Endothelial cell of umbilical vein (primary cell): Measurements from ENCODE around the gene SULT2B1. TPM values are rescaled to one million over a fixed set of nuclear protein-coding genes. Genes with fewer than 3 reads are reported as not detected.

Experiments used
- BruUV-seq: library from RNA; stranded (reverse); fragments of 400-500 nt; replicated peaks from 2 replicates; lab custom pipeline; 2021; lab: Mats Ljungman, UMichigan
- CTCF ChIA-PET: fragments of 300-600, 350-600 bp; sonication (Branson Sonifier 250); formaldehyde crosslinking; loops from one replicate; lab custom pipeline; 2021; ENCODE audit warnings: antibody characterized with exemption, inconsistent platforms; lab: Charles Lee
- POLR2A ChIA-PET: fragments of 300-600, 350-600 bp; sonication (Branson Sonifier 250); formaldehyde crosslinking; loops from one replicate; lab custom pipeline; 2021; ENCODE audit warnings: antibody characterized with exemption, inconsistent platforms; lab: Charles Lee
- DNase-seq: peaks from one replicate; pipeline ENCODE4 v3.0.0-alpha.2; 2011; ENCODE audit warnings: low read depth, low spot score
- FAIRE-seq: peaks from 2 replicates; lab custom pipeline; 2011; peaks lifted over from hg19 to GRCh38; lab: Jason Lieb, UNC
- H2AFZ ChIP-seq: 2 replicates; pipeline ENCODE4 v1.6.0; 2012; ENCODE audit warnings: low read depth, low read length, control low read depth, inconsistent platforms
- H3K27ac ChIP-seq: 2 replicates; pipeline ENCODE4 v1.5.1; 2011; ENCODE audit warnings: low read depth, mild to moderate bottlenecking, control low read depth, low read length, moderate library complexity; ENCODE audit not compliant: insufficient read depth
- H3K27me3 ChIP-seq, 2 experiments: 2 replicates each; pipeline versions ENCODE4 v1.6.0 to v1.6.1; 2011; ENCODE audit warnings: low read length in 2 of 2, mixed read lengths in 1 of 2; ENCODE audit not compliant: control insufficient read depth in 2 of 2, insufficient read depth in 2 of 2
- H3K36me3 ChIP-seq, 2 experiments: 2 replicates in 1 of 2; 3 replicates in 1 of 2; pipeline ENCODE4 v1.5.1; 2011; ENCODE audit warnings: low read length in 2 of 2, mild to moderate bottlenecking in 1 of 2, moderate library complexity in 1 of 2; ENCODE audit not compliant: control insufficient read depth in 2 of 2, insufficient read depth in 2 of 2; ENCODE audit errors: extremely low read depth in 1 of 2
- H3K4me1 ChIP-seq: 3 replicates; pipeline ENCODE4 v1.5.1; 2011; ENCODE audit warnings: mild to moderate bottlenecking, low read length; ENCODE audit not compliant: control insufficient read depth, insufficient read depth; ENCODE audit errors: extremely low read depth
- H3K4me2 ChIP-seq: 2 replicates; pipeline ENCODE4 v1.6.1; 2011; ENCODE audit warnings: low read length, control low read depth, mixed read lengths; ENCODE audit not compliant: insufficient read depth
- H3K4me3 ChIP-seq, 3 experiments: fragments of 200-600 bp in 1 of 3; sonication (generic), shearing (Covaris generic) in 1 of 3; replicated peaks in 1 of 3; 2 replicates each; pipeline ENCODE4 v1.5.1; 2011 to 2016; ENCODE audit warnings: control low read depth in 3 of 3, low read length in 3 of 3, mild to moderate bottlenecking in 2 of 3, inconsistent platforms in 1 of 3, low read depth in 1 of 3, moderate library complexity in 1 of 3; ENCODE audit not compliant: insufficient read depth in 1 of 3
- H3K79me2 ChIP-seq: 2 replicates; pipeline ENCODE4 v1.6.0; 2012; ENCODE audit warnings: low read length, inconsistent platforms; ENCODE audit not compliant: control insufficient read depth, insufficient read depth
- H3K9ac ChIP-seq: replicated peaks from 2 replicates; pipeline ENCODE3; 2011; ENCODE audit warnings: low read length, control low read depth; ENCODE audit not compliant: insufficient read depth; ENCODE audit errors: extremely low read depth
- H3K9me1 ChIP-seq: replicated peaks from 3 replicates; pipeline ENCODE4 v1.6.0; 2011; ENCODE audit warnings: mild to moderate bottlenecking, low read length; ENCODE audit not compliant: control insufficient read depth, insufficient read depth; ENCODE audit errors: extremely low read depth
- H3K9me3 ChIP-seq: replicated peaks from 2 replicates; pipeline ENCODE4 v1.5.1; 2012; ENCODE audit warnings: low read length, inconsistent platforms; ENCODE audit not compliant: control insufficient read depth, insufficient read depth
- H4K20me1 ChIP-seq: replicated peaks from 2 replicates; pipeline ENCODE3; 2011; ENCODE audit warnings: mild to moderate bottlenecking, low read length; ENCODE audit not compliant: control insufficient read depth, insufficient read depth; ENCODE audit errors: extremely low read depth
- CTCF ChIP-seq, 2 donors: IDR thresholded peaks; 1 replicate in 1 of 2; 2 replicates in 1 of 2; pipeline ENCODE4 v1.5.1; 2011; ENCODE audit warnings: low read length in 2 of 2, mild to moderate bottlenecking in 2 of 2, moderate library complexity in 2 of 2, control low read depth in 1 of 2, inconsistent platforms in 1 of 2, low read depth in 1 of 2; ENCODE audit not compliant: insufficient read depth in 1 of 2; ENCODE audit errors: extremely low read depth in 1 of 2
- EZH2 ChIP-seq: IDR thresholded peaks from 2 replicates; pipeline ENCODE4 v1.6.1; 2012; ENCODE audit warnings: borderline replicate concordance, low read depth, mild to moderate bottlenecking, moderate library complexity, low read length, inconsistent platforms; ENCODE audit not compliant: severe bottlenecking
- FOS ChIP-seq: IDR thresholded peaks from 2 replicates; pipeline ENCODE4 v1.6.1; 2011; ENCODE audit warnings: mild to moderate bottlenecking, low read length, moderate library complexity, borderline replicate concordance; ENCODE audit not compliant: insufficient read depth
- GATA2 ChIP-seq: IDR thresholded peaks from 2 replicates; pipeline ENCODE4 v1.7.0; 2011; ENCODE audit warnings: low read depth, mild to moderate bottlenecking, moderate library complexity, mixed read lengths, low read length; ENCODE audit not compliant: insufficient read length, insufficient read depth
- JUN ChIP-seq: IDR thresholded peaks from 2 replicates; pipeline ENCODE4 v1.6.1; 2011; ENCODE audit warnings: borderline replicate concordance, low read depth; ENCODE audit not compliant: insufficient read length, insufficient read depth
- MAX ChIP-seq: IDR thresholded peaks from 2 replicates; pipeline ENCODE4 v1.6.1; 2011; ENCODE audit not compliant: insufficient read depth, insufficient read length
- MYC ChIP-seq: IDR thresholded peaks from one replicate; pipeline ENCODE4 v1.6.1; 2011; ENCODE audit warnings: mild to moderate bottlenecking, low read depth, low read length
- POLR2A ChIP-seq: IDR thresholded peaks from 2 replicates; pipeline ENCODE4 v1.6.1; 2012; ENCODE audit warnings: low read depth, mild to moderate bottlenecking, control low read depth, low read length
- POLR2AphosphoS5 ChIP-seq: IDR thresholded peaks from 2 replicates; pipeline ENCODE4 v1.6.1; 2012; ENCODE audit warnings: low read depth, mild to moderate bottlenecking, control low read depth, low read length, moderate library complexity; ENCODE audit not compliant: insufficient read depth
- dilution Hi-C: fragments of 300-500 bp; cut with MboI; formaldehyde crosslinking; loops from one replicate; pipeline ENCODE4 v1.15.0; 2019; ENCODE audit warnings: low sequenced_read_pairs; ENCODE audit not compliant: extremely low pct_ligation_motif_present
- intact Hi-C: fragments of 100-400 bp; cut with micrococcal nuclease; formaldehyde crosslinking; loops from one replicate; pipeline ENCODE4 v1.10.0; 2022
- polyA plus RNA-seq, 4 experiments: library from polyadenylated mRNA; depleted of rRNA in 3 of 4; stranded (reverse) in 3 of 4; unstranded in 1 of 4; fragments of >200 nt; gene quantifications; 2 replicates each; pipeline versions ENCODE4 v1.2.1 to v1.2.3, GENCODE V29; 2011 to 2012; ENCODE audit warnings: missing spikeins in 1 of 4
- total RNA-seq: library from RNA; stranded (reverse); gene quantifications from 2 replicates; pipeline ENCODE4 v1.2.3, GENCODE V29; 2021

The SULT2B1 gene
- total and polyA plus RNA-seq, 2 donors (not counting 3 experiments of a cell fraction or from before 2014, with no cell fraction given) = not detected

- Histone ChIP-seq H3K27me3 (no peaks in the 10 kb centered on the region), H3K79me2 (no peaks in the 10 kb centered on the region), H3K9me3 (no peaks in the 10 kb centered on the region), H3K9ac (no peak overlapping the region), H3K4me1 (no peaks in the 10 kb centered on the region), H3K36me3 (no peaks in the 10 kb centered on the region), H3K27ac (no peak overlapping the region), H3K9me1 (no peaks in the 10 kb centered on the region), H3K4me2 (no peak overlapping the region), H2AFZ (no peak overlapping the region), H3K4me3 (no peak overlapping the region), H4K20me1 (no peaks in the 10 kb centered on the region)
- dilution Hi-C loops = no loop called here
- BruUV-seq = no TSS peak
- POLR2A ChIA-PET = no interaction called here
- FAIRE-seq = no peak
- intact Hi-C loops = no loop called here
- TF ChIP-seq JUN = no peak
- TF ChIP-seq GATA2 = no peak
- no peak for TF ChIP-seq FOS
- TF ChIP-seq MYC = no peak
- no peak for TF ChIP-seq CTCF (IDR thresholded peaks at IDR 0.05; ENCODE audit: extremely low read depth in 1 of 2, insufficient read depth in 1 of 2, low read depth in 1 of 2, low read length in 2 of 2)
- TF ChIP-seq EZH2 = no peak
- TF ChIP-seq POLR2A = no peak
- TF ChIP-seq MAX = no peak
- TF ChIP-seq POLR2AphosphoS5 = no peak
- CTCF ChIA-PET = interaction anchor here (8.2 to 14.1 kb wide), 2 partner anchors 72 to 90 kb away, joined by 203 to 507 read pairs; no protein-coding TSS in a partner anchor
- no peak for DNase-seq
Measured at GRCh38 chr19:48578891-48579290, 26.9 kb downstream of the SULT2B1 start.
